SU-DHL-6 (cell line): ENCODE data around the gene KAZN.

Source experiments
- EZH2phosphoT487 ChIP-seq: fragments of 200-600 bp; sonication (generic), shearing (Covaris generic); conservative IDR thresholded peaks from 2 replicates; pipeline ENCODE4 v1.6.1; 2018; ENCODE audit warnings: mild to moderate bottlenecking, antibody characterized with exemption, low read length, moderate library complexity, mixed read lengths
- TF ChIP-seq, protein P1 (sequence below): fragments of 200-600 bp; sonication (generic); IDR thresholded peaks from one replicate; pipeline ENCODE4 v1.5.1; 2017; ENCODE audit warnings: antibody characterized with exemption, mild to moderate bottlenecking, low read length, moderate library complexity; ENCODE audit not compliant: insufficient read depth, poor library complexity, severe bottlenecking

DNA sequence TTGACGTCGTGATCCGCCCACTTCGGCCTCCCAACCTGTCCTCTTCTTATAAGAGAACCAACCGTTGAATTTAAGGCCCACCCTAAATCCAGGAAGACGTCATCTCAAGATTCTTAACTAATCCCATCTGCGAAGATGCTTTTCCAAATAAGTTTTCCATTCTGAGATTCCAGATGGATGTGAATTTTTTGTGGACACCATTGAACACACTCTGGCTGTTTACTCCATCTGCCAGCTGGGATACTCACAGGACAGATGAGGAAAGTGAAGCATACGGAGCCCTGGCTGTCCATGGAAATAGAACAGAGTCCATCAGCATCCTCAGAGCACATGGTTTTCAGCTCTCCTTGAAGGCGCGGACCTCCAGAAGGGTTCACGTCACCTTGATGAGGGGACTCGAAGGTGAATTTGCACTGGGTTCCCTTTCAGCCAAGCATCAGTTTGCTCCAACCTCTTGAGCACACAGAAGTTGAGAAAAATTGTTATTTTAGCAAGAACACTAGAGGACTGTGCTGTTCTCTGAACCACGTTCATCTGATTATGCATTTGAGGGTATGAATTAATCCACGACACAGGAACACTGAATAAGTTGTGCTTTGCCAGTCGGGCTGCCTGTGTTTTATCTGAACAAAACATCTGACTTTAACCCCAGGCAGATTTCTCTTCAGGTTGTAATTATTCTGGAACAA is 68.6 kb downstream of the KAZN start:
- TF ChIP-seq, protein P1, sequence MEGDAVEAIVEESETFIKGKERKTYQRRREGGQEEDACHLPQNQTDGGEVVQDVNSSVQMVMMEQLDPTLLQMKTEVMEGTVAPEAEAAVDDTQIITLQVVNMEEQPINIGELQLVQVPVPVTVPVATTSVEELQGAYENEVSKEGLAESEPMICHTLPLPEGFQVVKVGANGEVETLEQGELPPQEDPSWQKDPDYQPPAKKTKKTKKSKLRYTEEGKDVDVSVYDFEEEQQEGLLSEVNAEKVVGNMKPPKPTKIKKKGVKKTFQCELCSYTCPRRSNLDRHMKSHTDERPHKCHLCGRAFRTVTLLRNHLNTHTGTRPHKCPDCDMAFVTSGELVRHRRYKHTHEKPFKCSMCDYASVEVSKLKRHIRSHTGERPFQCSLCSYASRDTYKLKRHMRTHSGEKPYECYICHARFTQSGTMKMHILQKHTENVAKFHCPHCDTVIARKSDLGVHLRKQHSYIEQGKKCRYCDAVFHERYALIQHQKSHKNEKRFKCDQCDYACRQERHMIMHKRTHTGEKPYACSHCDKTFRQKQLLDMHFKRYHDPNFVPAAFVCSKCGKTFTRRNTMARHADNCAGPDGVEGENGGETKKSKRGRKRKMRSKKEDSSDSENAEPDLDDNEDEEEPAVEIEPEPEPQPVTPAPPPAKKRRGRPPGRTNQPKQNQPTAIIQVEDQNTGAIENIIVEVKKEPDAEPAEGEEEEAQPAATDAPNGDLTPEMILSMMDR: no peak
- no peak for TF ChIP-seq EZH2phosphoT487
